Muscle layer of duodenum (tissue), 2 donors: Measurements from ENCODE around the gene KAZN.
"Not testable (repeated sequence)": the region's sequence is repeated elsewhere in the genome, so short reads cannot be mapped to it uniquely, and the experiment has no call there.

ENCODE experiments used
- H3K27ac ChIP-seq: one replicate; pipeline ENCODE4 v1.7.0; 2013; ENCODE audit warnings: mild to moderate bottlenecking, low read length
- H3K27me3 ChIP-seq: one replicate; pipeline ENCODE4 v1.7.0; 2013; ENCODE audit warnings: low read depth, mild to moderate bottlenecking, control low read depth, low read length
- H3K36me3 ChIP-seq, 2 donors: one replicate each; pipeline ENCODE4 v1.7.0; 2013; ENCODE audit warnings: low read length in 2 of 2, control low read depth in 1 of 2, mild to moderate bottlenecking in 1 of 2; ENCODE audit not compliant: insufficient read depth in 2 of 2, control insufficient read depth in 1 of 2
- H3K4me1 ChIP-seq, 2 donors: one replicate each; pipeline ENCODE4 v1.7.0; 2013; ENCODE audit warnings: low read length in 2 of 2, mild to moderate bottlenecking in 2 of 2, control low read depth in 1 of 2, moderate library complexity in 1 of 2; ENCODE audit not compliant: insufficient read depth in 2 of 2, control insufficient read depth in 1 of 2
- H3K4me3 ChIP-seq, 2 donors: one replicate each; pipeline ENCODE4 v1.7.0; 2013; ENCODE audit warnings: low read length in 2 of 2, low read depth in 1 of 2, mild to moderate bottlenecking in 1 of 2
- H3K9me3 ChIP-seq, 2 donors: one replicate each; pipeline ENCODE4 v1.7.0; 2013; ENCODE audit warnings: low read length in 2 of 2, control low read depth in 1 of 2, mild to moderate bottlenecking in 1 of 2; ENCODE audit not compliant: control insufficient read depth in 1 of 2
- donor health status: healthy.

The KAZN gene

GRCh38 chr1:15125101-15125745 is 526.7 kb downstream of the KAZN start:
- Histone ChIP-seq H3K27ac (no peak overlapping the region), H3K4me3 (no peak overlapping the region), H3K4me1 (no peaks in the 10 kb centered on the region), H3K27me3 (no peaks in the 10 kb centered on the region), H3K9me3 (no peaks in the 10 kb centered on the region), H3K36me3 (no peaks in the 10 kb centered on the region)

- H3K4me1 ChIP-seq: no peaks in the 10 kb centered on the region
- no peak overlapping the region for H3K27ac ChIP-seq
- H3K9me3 ChIP-seq: no peaks in the 10 kb centered on the region
- no peaks in the 10 kb centered on the region for H3K36me3 ChIP-seq
- H3K4me3 ChIP-seq: no peak overlapping the region
- no peaks in the 10 kb centered on the region for H3K27me3 ChIP-seq
These were observed 529.6 kb downstream of the KAZN start for GRCh38 chr1:15128077-15128476.

- no peaks in the 10 kb centered on the region for H3K4me1 ChIP-seq
- no peaks in the 10 kb centered on the region for H3K9me3 ChIP-seq
- H3K4me3 ChIP-seq: no peak overlapping the region
- H3K27me3 ChIP-seq: no peaks in the 10 kb centered on the region
- no peak overlapping the region for H3K27ac ChIP-seq
- no peaks in the 10 kb centered on the region for H3K36me3 ChIP-seq
These were observed 530.2 kb downstream of the KAZN start for GRCh38 chr1:15128520-15129313.

DNA sequence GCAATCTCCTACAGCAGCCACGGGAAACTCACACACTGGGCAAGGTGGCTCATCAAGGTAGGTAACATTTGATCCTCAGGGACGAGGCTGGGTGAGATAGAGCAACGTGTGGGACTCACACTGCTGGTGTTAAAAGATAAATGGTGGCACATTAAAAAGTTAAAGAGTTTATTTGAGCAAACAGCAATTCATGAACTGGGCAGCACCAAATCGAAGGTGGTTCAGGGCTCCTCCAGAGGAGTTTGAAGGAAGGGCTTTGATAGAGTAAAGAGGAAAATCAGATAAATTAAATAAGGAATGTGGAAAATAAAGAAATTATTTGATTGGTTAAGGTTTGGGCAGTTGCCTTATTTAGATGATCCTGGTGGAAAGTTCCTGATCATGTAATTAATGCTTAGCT is 531.5 kb downstream of the KAZN start:
- no peaks in the 10 kb centered on the region for H3K9me3 ChIP-seq
- no peaks in the 10 kb centered on the region for H3K36me3 ChIP-seq
- no peak overlapping the region for H3K27ac ChIP-seq
- H3K27me3 ChIP-seq: no peaks in the 10 kb centered on the region
- H3K4me3 ChIP-seq: no peak overlapping the region
- no peaks in the 10 kb centered on the region for H3K4me1 ChIP-seq

DNA sequence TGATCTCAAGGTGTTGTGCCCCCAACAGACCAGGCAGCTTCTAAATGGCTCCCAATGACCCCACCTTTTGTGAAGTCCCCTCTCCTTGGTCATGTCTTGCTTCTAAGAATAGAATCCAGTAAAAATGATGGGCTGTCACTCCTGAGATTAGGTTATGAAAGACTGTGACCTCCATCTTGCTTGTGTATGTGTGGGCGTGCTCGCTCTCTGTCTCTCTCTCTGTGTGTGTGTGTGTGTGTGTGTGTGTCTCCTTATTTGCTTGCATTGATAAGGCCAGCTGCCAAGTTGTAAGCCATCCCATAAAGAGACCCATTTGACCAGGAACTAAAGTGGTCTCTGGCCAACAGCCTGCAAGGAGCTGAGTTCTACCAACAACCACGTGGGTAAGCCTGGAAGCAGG is 532.1 kb downstream of the KAZN start:
- Histone ChIP-seq H3K4me1 (no peaks in the 10 kb centered on the region), H3K27me3 (no peaks in the 10 kb centered on the region), H3K9me3 (no peaks in the 10 kb centered on the region), H3K4me3 (no peak overlapping the region), H3K27ac (no peak overlapping the region), H3K36me3 (no peaks in the 10 kb centered on the region)

DNA sequence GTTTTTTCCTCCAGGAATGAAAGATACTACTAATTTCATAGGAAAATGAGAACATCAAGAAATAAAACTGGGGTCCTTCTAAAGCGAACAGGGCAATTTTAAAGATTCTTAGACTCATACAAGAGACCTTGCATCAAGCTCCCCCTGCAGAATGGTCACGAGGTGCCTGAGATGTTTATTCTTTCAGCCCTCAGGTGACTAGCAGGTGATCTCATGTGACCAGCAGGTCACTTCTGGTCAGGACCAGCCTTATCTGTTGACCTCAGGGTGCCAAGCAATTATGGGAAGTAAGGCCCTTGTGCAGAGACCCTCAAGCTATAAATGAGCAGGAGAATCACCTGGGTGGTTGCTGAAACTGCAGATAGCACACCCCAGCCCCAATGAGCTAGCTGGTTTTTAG is 534.5 kb downstream of the KAZN start:
- Histone ChIP-seq H3K36me3 (no peaks in the 10 kb centered on the region), H3K27me3 (no peaks in the 10 kb centered on the region), H3K9me3 (no peaks in the 10 kb centered on the region), H3K4me3 (no peak overlapping the region), H3K4me1 (no peaks in the 10 kb centered on the region), H3K27ac (no peak overlapping the region)

- Histone ChIP-seq H3K27me3 (no peaks in the 10 kb centered on the region), H3K4me3 (no peak overlapping the region), H3K4me1 (no peaks in the 10 kb centered on the region), H3K9me3 (no peaks in the 10 kb centered on the region), H3K27ac (no peak overlapping the region), H3K36me3 (no peaks in the 10 kb centered on the region)
These were observed 535.8 kb downstream of the KAZN start for GRCh38 chr1:15134285-15134684.

- not testable (repeated sequence) for H3K27me3 ChIP-seq, H3K4me1 ChIP-seq, H3K27ac ChIP-seq, H3K9me3 ChIP-seq, H3K4me3 ChIP-seq, H3K36me3 ChIP-seq
These were observed 537.1 kb downstream of the KAZN start for GRCh38 chr1:15135604-15136003.

GRCh38 chr1:15137809-15138208 is 539.3 kb downstream of the KAZN start:
- H3K4me3 ChIP-seq: no peak overlapping the region
- H3K27ac ChIP-seq: no peak overlapping the region
- no peaks in the 10 kb centered on the region for H3K36me3 ChIP-seq
- H3K4me1 ChIP-seq: no peaks in the 10 kb centered on the region
- no peaks in the 10 kb centered on the region for H3K9me3 ChIP-seq
- no peaks in the 10 kb centered on the region for H3K27me3 ChIP-seq

DNA sequence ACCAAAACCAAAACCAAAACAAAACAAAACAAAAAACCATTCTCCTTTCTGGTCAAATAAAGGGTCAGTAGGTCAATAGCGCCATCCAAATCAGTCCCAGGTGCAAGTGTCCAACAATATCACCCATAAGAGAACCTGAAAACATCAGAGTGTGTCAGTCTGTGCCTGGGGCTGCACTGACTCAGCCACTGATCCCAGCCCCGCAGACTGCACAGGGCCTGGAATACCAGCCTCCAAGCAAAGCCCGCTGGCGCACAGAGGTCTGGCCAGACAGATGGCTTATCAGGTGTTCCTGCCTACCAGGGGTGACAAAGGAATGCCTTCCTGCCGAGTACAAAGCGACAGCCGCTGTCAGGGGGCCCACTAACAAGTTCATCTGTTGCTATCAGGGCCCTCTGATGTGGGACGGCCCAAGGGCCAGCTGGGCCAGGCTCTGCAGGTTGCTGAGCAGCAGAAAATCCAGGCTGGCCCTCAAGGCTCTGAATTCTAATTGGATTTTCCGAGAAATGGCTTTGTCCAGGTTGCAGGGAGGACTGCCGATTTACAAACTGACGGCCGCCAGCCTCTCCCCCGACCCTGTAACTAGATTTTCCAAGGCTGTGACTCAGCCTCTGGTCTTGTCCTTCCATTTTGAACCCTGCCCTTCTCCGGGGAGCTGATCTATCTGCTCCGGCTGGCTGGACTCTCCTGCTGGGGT is 541.3 kb downstream of the KAZN start:
- Histone ChIP-seq H3K9me3 (no peaks in the 10 kb centered on the region), H3K4me1 (no peaks in the 10 kb centered on the region), H3K27me3 (no peaks in the 10 kb centered on the region), H3K27ac (no peak overlapping the region), H3K36me3 (no peaks in the 10 kb centered on the region), H3K4me3 (no peak overlapping the region)

DNA sequence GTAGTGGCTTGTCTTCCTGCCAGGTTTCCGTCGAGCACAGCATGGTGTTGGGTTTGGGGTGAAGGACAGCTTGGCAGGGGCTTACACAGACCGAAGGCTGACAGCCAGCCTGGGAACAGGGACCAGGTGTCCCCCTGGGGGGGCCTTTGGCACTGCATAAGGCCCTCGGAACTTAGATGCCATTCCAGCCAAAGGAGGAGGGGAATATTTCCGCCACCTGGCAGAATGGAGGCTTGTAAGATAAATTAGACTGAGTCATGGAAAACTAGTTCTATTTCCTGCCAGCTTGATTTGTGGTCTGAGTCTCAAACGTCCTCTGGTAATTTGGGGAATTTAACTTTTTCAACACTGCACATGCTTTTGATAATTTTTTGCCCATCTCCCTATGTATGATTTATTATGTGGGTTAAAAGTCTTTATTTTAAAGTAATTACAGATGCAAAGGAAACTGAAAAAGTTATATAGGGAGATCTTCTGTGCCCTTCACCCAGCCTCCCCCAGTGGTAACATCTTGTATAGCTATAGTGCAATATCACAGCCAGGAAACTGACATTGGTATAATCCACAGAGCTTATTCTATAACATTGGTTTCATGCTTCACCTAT is 543.6 kb downstream of the KAZN start:
- H3K4me1 ChIP-seq: no peaks in the 10 kb centered on the region
- no peak overlapping the region for H3K4me3 ChIP-seq
- no peaks in the 10 kb centered on the region for H3K27me3 ChIP-seq
- no peaks in the 10 kb centered on the region for H3K9me3 ChIP-seq
- no peaks in the 10 kb centered on the region for H3K36me3 ChIP-seq
- no peak overlapping the region for H3K27ac ChIP-seq
